Tibial artery (tissue), 4 donors: ENCODE measurements around the gene SLC24A3.

Experiments used
- DNase-seq, 2 donors: peaks; one replicate each; pipeline ENCODE4 v3.0.0-alpha.2; 2019
- H3K27ac ChIP-seq, 2 donors: fragments of 200-600 bp; sonication (generic) in 1 of 2; 1 replicate in 1 of 2; 2 replicates in 1 of 2; pipeline ENCODE4 v1.5.1; 2018 to 2019; ENCODE audit warnings: mild to moderate bottlenecking in 1 of 2
- H3K27me3 ChIP-seq, 2 donors: fragments of 200-600 bp; sonication (generic) in 1 of 2; one replicate each; pipeline versions ENCODE4 v1.5.1 to v1.6.0; 2016 to 2019
- H3K36me3 ChIP-seq, 3 donors: fragments of 200-600 bp; sonication (generic) in 2 of 3; one replicate each; pipeline ENCODE4 v1.5.1; 2016 to 2019; ENCODE audit warnings: mild to moderate bottlenecking in 2 of 3
- H3K4me1 ChIP-seq, 4 donors: fragments of 200-600 bp; sonication (generic) in 2 of 4; 1 replicate in 3 of 4; 2 replicates in 1 of 4; pipeline ENCODE4 v1.5.1; 2016 to 2019
- H3K4me3 ChIP-seq, 2 donors: fragments of 200-600 bp; sonication (generic) in 1 of 2; 1 replicate in 1 of 2; 2 replicates in 1 of 2; pipeline ENCODE4 v1.5.1; 2018 to 2019; ENCODE audit warnings: mild to moderate bottlenecking in 2 of 2
- H3K9me3 ChIP-seq, 3 donors: fragments of 200-600 bp; sonication (generic) in 1 of 3; one replicate each; pipeline ENCODE4 v1.5.1; 2016 to 2019
- CTCF ChIP-seq, 2 experiments: fragments of 200-600 bp in 1 of 2; fragments of 450-650 bp in 1 of 2; IDR thresholded peaks; one replicate each; pipeline ENCODE4 v1.5.1; 2017 to 2019; ENCODE audit warnings: antibody characterized with exemption in 2 of 2, mild to moderate bottlenecking in 1 of 2, moderate library complexity in 1 of 2
- intact Hi-C: fragments of 100-400 bp; cut with DNase I; formaldehyde crosslinking; loops from one replicate; pipeline ENCODE4 v1.15.0; 2023; ENCODE audit warnings: low total_unique reads

Gene SLC24A3

GRCh38 chr20:19271879-19272651 lies 59.6 kb downstream of the SLC24A3 start:
- intact Hi-C loops, result no loop called here
- no peak overlapping the region for H3K27ac ChIP-seq

DNA sequence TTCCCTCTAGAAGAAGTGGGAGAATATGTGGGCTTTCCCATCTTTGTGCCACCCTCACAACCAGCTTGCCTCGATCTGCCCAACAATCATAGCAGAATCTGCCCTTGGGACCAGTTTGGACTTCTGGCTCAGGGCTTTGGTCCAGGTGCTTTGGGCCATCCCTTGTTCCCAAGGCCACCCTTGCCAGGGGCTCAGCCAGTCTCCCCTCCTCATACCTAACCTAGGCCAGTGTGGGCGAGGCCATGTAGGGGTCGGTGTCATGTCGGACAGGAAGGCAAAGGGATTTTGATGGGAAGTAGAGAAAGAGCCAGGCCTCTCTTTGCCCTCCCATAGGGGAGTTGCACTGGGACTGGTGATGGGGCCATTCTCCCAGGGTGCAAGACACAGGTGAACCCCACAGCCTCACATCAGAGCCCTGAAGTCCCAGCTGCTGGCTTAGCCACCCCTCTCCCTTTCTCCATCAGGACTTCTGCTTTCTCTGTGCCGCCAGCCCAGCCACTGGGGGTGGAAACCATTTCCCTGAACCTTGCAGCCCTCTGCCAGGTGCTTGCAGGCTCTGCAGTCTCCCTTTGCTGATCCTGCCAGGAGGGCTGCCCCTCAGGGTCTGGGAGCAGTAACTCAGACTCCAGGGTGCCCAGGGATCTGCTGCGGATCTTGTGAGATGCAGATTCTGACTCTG lies 60.7 kb downstream of the SLC24A3 start:
- Histone ChIP-seq H3K36me3 (no peaks in the 10 kb centered on the region), H3K9me3 (no peaks in the 10 kb centered on the region), H3K4me1 (peaks cover 0 to 22% (median 17%) of the 10 kb centered on the region in 4 donors), H3K4me3 (no peak overlapping the region), H3K27me3 (no peaks in the 10 kb centered on the region), H3K27ac (no peak overlapping the region)
- intact Hi-C loops, result no loop called here
- TF ChIP-seq CTCF (IDR thresholded peaks at IDR 0.05), result no peak
- DNase-seq, result peak in 1 of 2 donors; percentile 61

More at GRCh38 chr20:19271879-19272651, 59.6 kb downstream of the SLC24A3 start:
- TF ChIP-seq CTCF (IDR thresholded peaks at IDR 0.05), result no peak
- H3K27me3 ChIP-seq, result no peaks in the 10 kb centered on the region
- H3K4me1 ChIP-seq, result peaks cover 0 to 22% (median 17%) of the 10 kb centered on the region in 4 donors
- H3K36me3 ChIP-seq, result no peaks in the 10 kb centered on the region
- no peaks in the 10 kb centered on the region for H3K9me3 ChIP-seq
- H3K4me3 ChIP-seq, result no peak overlapping the region
- peak in 1 of 2 donors; percentile 40 for DNase-seq

DNA sequence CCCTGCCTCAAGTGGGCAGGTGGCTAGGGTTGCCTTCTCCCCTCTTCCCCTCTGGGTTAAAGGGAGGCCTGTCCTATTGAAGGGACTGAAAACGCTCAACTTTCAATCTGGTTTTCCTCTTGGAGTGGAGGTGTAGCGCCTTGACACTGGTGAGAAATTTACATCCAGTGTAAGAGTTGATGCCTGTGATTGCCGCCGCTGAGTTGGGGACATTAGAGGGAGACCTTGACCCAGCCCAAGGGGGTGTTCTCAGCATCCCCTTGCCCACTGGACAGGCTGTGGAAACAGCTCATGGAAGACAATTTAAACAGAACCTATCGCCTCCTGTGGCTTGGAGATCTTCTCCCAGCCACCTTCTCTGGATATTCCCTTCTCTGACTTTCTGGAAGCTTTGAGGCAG lies 61.6 kb downstream of the SLC24A3 start:
- Histone ChIP-seq H3K9me3 (no peaks in the 10 kb centered on the region), H3K4me1 (peaks cover 0 to 22% (median 17%) of the 10 kb centered on the region in 4 donors), H3K27ac (peak overlapping the region in 1 of 2 donors; percentile 35), H3K36me3 (no peaks in the 10 kb centered on the region), H3K27me3 (no peaks in the 10 kb centered on the region), H3K4me3 (no peak overlapping the region)
- TF ChIP-seq CTCF (IDR thresholded peaks at IDR 0.05), result no peak
- DNase-seq, result peak in 1 of 2 donors; percentile 33
- intact Hi-C loops, result no loop called here

DNA sequence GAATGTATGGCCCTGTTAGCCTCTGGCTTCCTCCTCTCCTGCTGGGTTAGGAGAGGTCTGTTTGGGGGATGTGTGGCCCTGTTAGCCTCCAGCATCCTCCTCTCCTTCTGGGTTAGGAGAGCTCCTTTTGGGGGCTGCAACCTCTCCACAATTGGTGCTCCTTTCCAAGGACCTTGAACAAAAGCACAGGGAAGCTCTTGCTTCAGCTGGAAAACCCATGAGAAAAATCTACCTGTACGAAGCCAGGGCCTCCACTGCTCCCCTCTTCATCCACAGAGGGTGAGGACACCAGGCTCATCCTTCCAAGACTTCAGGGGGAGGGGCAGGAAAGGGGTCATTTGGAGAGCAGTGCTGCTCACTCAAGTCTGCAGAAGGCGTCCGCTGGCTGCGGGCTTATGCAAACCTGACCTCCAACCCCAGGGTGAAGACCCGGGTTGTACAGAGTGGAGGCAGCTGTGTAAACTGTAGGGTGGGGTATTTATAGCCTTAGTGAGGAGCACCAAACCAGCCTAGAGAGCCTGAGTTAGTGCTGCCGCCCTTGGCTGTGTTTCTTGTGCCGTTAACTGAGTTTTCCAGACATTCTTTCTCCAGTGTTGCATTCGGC lies 62.1 kb downstream of the SLC24A3 start:
- H3K27me3 ChIP-seq, result no peaks in the 10 kb centered on the region
- no peaks in the 10 kb centered on the region for H3K9me3 ChIP-seq
- peak overlapping the region; percentile 8 to 35 for H3K27ac ChIP-seq
- peaks cover 0 to 22% (median 17%) of the 10 kb centered on the region in 4 donors for H3K4me1 ChIP-seq
- no peak for TF ChIP-seq CTCF (IDR thresholded peaks at IDR 0.05)
- peak in 1 of 2 donors; percentile 60 for DNase-seq
- H3K4me3 ChIP-seq, result no peak overlapping the region
- H3K36me3 ChIP-seq, result no peaks in the 10 kb centered on the region
- intact Hi-C loops, result no loop called here

- peak in 1 of 2 donors; percentile 50 for DNase-seq
- Histone ChIP-seq H3K4me1 (peaks cover 0 to 22% (median 17%) of the 10 kb centered on the region in 4 donors), H3K9me3 (no peaks in the 10 kb centered on the region), H3K27ac (peak overlapping the region; percentile 8 to 35), H3K4me3 (no peak overlapping the region), H3K27me3 (no peaks in the 10 kb centered on the region), H3K36me3 (no peaks in the 10 kb centered on the region)
- intact Hi-C loops, result no loop called here
- TF ChIP-seq CTCF (IDR thresholded peaks at IDR 0.05), result no peak
Measured at GRCh38 chr20:19275038-19275629, 62.7 kb downstream of the SLC24A3 start.
